Upper lobe of left lung (tissue), 6 donors: ENCODE measurements around the gene PID1. TPM values are rescaled to one million over a fixed set of nuclear protein-coding genes. Genes with fewer than 3 reads are reported as not detected.

ENCODE experiments used
- ATAC-seq, 2 donors: fragments of 200-7000 bp; cut with Tn5 transposase; one replicate each; pipeline ENCODE4 v1.9.1; 2022; ENCODE audit warnings: mild to moderate bottlenecking in 2 of 2, moderate library complexity in 2 of 2; ENCODE audit not compliant: low FRiP score in 2 of 2
- DNase-seq, 2 donors: peaks; one replicate each; pipeline ENCODE4 v3.0.0-alpha.2; 2019 to 2020
- H3K27ac ChIP-seq, 4 donors: fragments of 200-600 bp; sonication (generic); one replicate each; pipeline ENCODE4 v1.5.1; 2016 to 2019
- H3K27me3 ChIP-seq, 4 donors: fragments of 200-600 bp; sonication (generic); one replicate each; pipeline ENCODE4 v1.5.1; 2017 to 2019
- H3K36me3 ChIP-seq, 4 donors: fragments of 200-600 bp; sonication (generic); one replicate each; pipeline ENCODE4 v1.5.1; 2016 to 2019
- H3K4me1 ChIP-seq, 4 donors: fragments of 200-600 bp; sonication (generic); one replicate each; pipeline ENCODE4 v1.5.1; 2018 to 2019
- H3K4me3 ChIP-seq, 4 donors: fragments of 200-600 bp; sonication (generic); one replicate each; pipeline ENCODE4 v1.5.1; 2017 to 2019; ENCODE audit warnings: mild to moderate bottlenecking in 2 of 4, moderate library complexity in 1 of 4
- H3K9me3 ChIP-seq, 4 donors: fragments of 200-600 bp; sonication (generic); one replicate each; pipeline ENCODE4 v1.5.1; 2018 to 2019
- CTCF ChIP-seq, 6 experiments: fragments of 450-650 bp in 4 of 6; fragments of 200-600 bp in 2 of 6; sonication (generic) in 2 of 6; IDR thresholded peaks; one replicate each; pipeline ENCODE4 v1.5.1; 2016 to 2019; ENCODE audit warnings: antibody characterized with exemption in 6 of 6
- EP300 ChIP-seq, 4 donors: sonication (generic); formaldehyde crosslinking; IDR thresholded peaks; one replicate each; pipeline ENCODE4 v1.5.1; 2017; ENCODE audit warnings: antibody characterized with exemption in 4 of 4, control low read depth in 2 of 4
- POLR2A ChIP-seq, 4 donors: fragments of 450-650 bp; IDR thresholded peaks; one replicate each; pipeline ENCODE4 v1.5.1; 2016 to 2017; ENCODE audit warnings: antibody characterized with exemption in 4 of 4, mild to moderate bottlenecking in 2 of 4
- POLR2AphosphoS5 ChIP-seq, 2 donors: sonication (generic); formaldehyde crosslinking; IDR thresholded peaks; one replicate each; pipeline ENCODE4 v1.5.1; 2017; ENCODE audit warnings: antibody characterized with exemption in 2 of 2
- WGBS, 2 donors: methylation state at CpG; one replicate each; pipeline ENCODE4 v1.1.5; 2017 to 2018; 5-methylcytosine and 5-hydroxymethylcytosine counted together
- total RNA-seq, 6 donors: library from RNA; depleted of rRNA in 4 of 6; stranded (reverse); fragments of >200 nt in 4 of 6; gene quantifications; one replicate each; pipeline versions ENCODE4 v1.1.0 to v1.2.1, GENCODE V29; 2016 to 2021
- donor health status: DM: no; HTN: no; CAD: no; lungs with moderate emphysema.
- donor health status: DM: no; HTN: yes; CAD: no; lungs with severe emphysema.

Gene PID1
- total RNA-seq, 6 donors from 2014 or later = 20.8 to 59.7 (median 39.8) TPM

DNA sequence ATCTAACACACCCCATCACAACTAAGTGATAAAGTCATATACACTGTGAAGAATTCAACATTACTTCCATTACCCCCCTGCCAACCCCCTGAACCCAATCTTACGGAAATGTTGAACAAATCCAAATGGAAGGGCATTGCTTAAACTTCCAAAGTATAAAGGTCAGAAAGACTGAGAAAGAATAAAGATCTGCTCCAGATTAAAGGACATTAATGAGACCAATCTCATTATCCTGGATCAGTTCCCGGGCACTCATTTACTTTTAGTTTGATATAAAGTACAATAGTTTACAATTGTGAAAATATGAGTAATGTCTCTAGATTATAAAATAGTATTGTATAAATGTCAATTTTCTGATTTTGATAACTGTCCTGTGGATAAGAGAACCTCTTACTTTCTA lies 229.4 kb downstream of the PID1 start:
- H3K9me3 ChIP-seq = no peaks in the 10 kb centered on the region
- H3K27me3 ChIP-seq = no peaks in the 10 kb centered on the region
- ATAC-seq (no peak), DNase-seq (no peak)
- WGBS, 2 donors = 88 to 91% methylated on average over 2 of the region's 2 CpGs
- no peak overlapping the region for H3K27ac ChIP-seq
- no peaks in the 10 kb centered on the region for H3K4me1 ChIP-seq
- no peak overlapping the region for H3K4me3 ChIP-seq
- TF ChIP-seq EP300 (IDR thresholded peaks at IDR 0.05) = no peak
- no peak for TF ChIP-seq POLR2AphosphoS5 (IDR thresholded peaks at IDR 0.05)
- no peak for TF ChIP-seq CTCF (IDR thresholded peaks at IDR 0.05)
- TF ChIP-seq POLR2A (IDR thresholded peaks at IDR 0.05) = no peak
- no peaks in the 10 kb centered on the region for H3K36me3 ChIP-seq

DNA sequence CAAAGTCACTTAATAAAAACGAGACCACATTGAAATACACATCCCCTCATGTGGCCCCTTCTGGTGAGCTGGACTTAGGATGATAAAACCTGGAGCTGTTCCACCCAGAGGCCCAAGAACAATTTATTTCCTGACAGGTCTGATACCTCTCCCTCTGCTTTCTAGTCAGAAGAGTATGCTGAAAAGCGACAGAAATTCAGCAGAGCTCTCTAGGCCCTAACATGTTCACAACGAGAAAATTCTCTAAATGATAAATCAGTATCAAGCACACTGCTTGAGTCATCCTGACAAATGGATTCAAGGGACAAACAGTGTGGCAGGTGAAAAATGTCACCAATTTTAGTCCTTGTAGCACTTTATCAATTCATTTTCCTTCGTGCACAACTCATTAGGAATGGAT lies 233.5 kb downstream of the PID1 start:
- TF ChIP-seq CTCF (IDR thresholded peaks at IDR 0.05) (no peak), POLR2AphosphoS5 (IDR thresholded peaks at IDR 0.05) (no peak), POLR2A (IDR thresholded peaks at IDR 0.05) (no peak), EP300 (IDR thresholded peaks at IDR 0.05) (no peak)
- ATAC-seq (no peak), DNase-seq (no peak)
- Histone ChIP-seq H3K4me1 (no peaks in the 10 kb centered on the region), H3K4me3 (no peak overlapping the region), H3K9me3 (no peaks in the 10 kb centered on the region), H3K27me3 (no peaks in the 10 kb centered on the region), H3K36me3 (no peaks in the 10 kb centered on the region), H3K27ac (no peak overlapping the region)
- WGBS, 2 donors = 63 to 68% methylated on average over 4 of the region's 4 CpGs

DNA sequence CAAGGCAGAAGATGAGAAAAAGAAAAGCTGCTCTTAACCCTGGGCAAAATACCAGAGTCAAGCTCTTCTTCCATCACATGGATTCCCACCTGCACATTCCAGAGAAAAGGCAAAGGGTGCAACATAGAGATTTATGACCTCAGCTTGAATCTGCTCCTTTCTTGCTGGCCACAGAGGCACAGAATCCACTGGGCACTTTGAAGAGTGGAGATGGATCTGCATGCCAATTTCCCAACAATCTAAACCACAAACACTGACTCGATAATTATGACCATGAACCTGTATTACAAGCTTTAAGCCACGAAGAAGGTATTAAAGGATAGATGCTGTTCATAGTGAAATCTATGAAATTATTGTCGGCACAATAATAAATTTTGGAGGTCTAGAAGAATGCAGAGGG lies 237.3 kb downstream of the PID1 start:
- ATAC-seq (no peak), DNase-seq (no peak)
- H3K27ac ChIP-seq = no peak overlapping the region
- no peaks in the 10 kb centered on the region for H3K27me3 ChIP-seq
- no peaks in the 10 kb centered on the region for H3K9me3 ChIP-seq
- WGBS, 2 donors = 81 to 87% methylated on average over 3 of the region's 3 CpGs
- no peak overlapping the region for H3K4me3 ChIP-seq
- H3K4me1 ChIP-seq = no peaks in the 10 kb centered on the region
- no peaks in the 10 kb centered on the region for H3K36me3 ChIP-seq
- TF ChIP-seq CTCF (IDR thresholded peaks at IDR 0.05) (no peak), EP300 (IDR thresholded peaks at IDR 0.05) (no peak), POLR2AphosphoS5 (IDR thresholded peaks at IDR 0.05) (no peak), POLR2A (IDR thresholded peaks at IDR 0.05) (no peak)

- no peaks in the 10 kb centered on the region for H3K4me1 ChIP-seq
- no peak for DNase-seq
- no peak overlapping the region for H3K27ac ChIP-seq
- H3K27me3 ChIP-seq = no peaks in the 10 kb centered on the region
- H3K4me3 ChIP-seq = no peak overlapping the region
- no peaks in the 10 kb centered on the region for H3K36me3 ChIP-seq
- no peaks in the 10 kb centered on the region for H3K9me3 ChIP-seq
- TF ChIP-seq CTCF (IDR thresholded peaks at IDR 0.05) (no peak), POLR2A (IDR thresholded peaks at IDR 0.05) (no peak), POLR2AphosphoS5 (IDR thresholded peaks at IDR 0.05) (no peak), EP300 (IDR thresholded peaks at IDR 0.05) (no peak)
- ATAC-seq = no peak
- WGBS, 2 donors = 90 to 94% methylated on average over 9 of the region's 9 CpGs
Measured at GRCh38 chr2:229032608-229033234, 238.4 kb downstream of the PID1 start.
